IPS-20b (cell line): ENCODE data around the gene PF4V1.

Source experiments
- H3K27ac ChIP-seq: one replicate; pipeline ENCODE4 v1.5.1; 2013; ENCODE audit warnings: low read length
- H3K27me3 ChIP-seq: 2 replicates; pipeline ENCODE4 v1.6.1; 2013; ENCODE audit warnings: mild to moderate bottlenecking, low read length, inconsistent platforms; ENCODE audit not compliant: insufficient read depth
- H3K36me3 ChIP-seq: 2 replicates; pipeline ENCODE4 v1.6.1; 2013; ENCODE audit warnings: low read depth, mild to moderate bottlenecking, inconsistent platforms, low read length, moderate library complexity; ENCODE audit not compliant: insufficient read depth
- H3K4me1 ChIP-seq: 2 replicates; pipeline ENCODE4 v1.6.1; 2013; ENCODE audit warnings: mild to moderate bottlenecking, control low read depth, inconsistent platforms, low read length, moderate library complexity; ENCODE audit not compliant: insufficient read depth
- H3K4me3 ChIP-seq: 2 replicates; pipeline ENCODE4 v1.5.1; 2013; ENCODE audit warnings: mild to moderate bottlenecking, low read length, inconsistent platforms
- H3K9ac ChIP-seq: 2 replicates; pipeline ENCODE4 v1.6.1; 2013; ENCODE audit warnings: low read depth, mild to moderate bottlenecking, inconsistent platforms, low read length, moderate library complexity
- H3K9me3 ChIP-seq: 2 replicates; pipeline ENCODE4 v1.6.1; 2013; ENCODE audit warnings: mild to moderate bottlenecking, low read depth, low read length, inconsistent platforms; ENCODE audit not compliant: insufficient read depth

PF4V1 gene

GRCh38 chr4:73848183-73848777, 4.8 kb upstream of the PF4V1 start:
- no peaks in the 10 kb centered on the region for H3K36me3 ChIP-seq
- H3K4me3 ChIP-seq, result no peak overlapping the region
- no peaks in the 10 kb centered on the region for H3K9me3 ChIP-seq
- H3K9ac ChIP-seq, result no peak overlapping the region
- no peak overlapping the region for H3K27ac ChIP-seq
- no peaks in the 10 kb centered on the region; the same call in 1 of the 2 replicates for H3K27me3 ChIP-seq
- no peaks in the 10 kb centered on the region; the same call in 1 of the 2 replicates for H3K4me1 ChIP-seq

- Histone ChIP-seq H3K4me3 (no peak overlapping the region), H3K9me3 (no peaks in the 10 kb centered on the region), H3K4me1 (no peaks in the 10 kb centered on the region; the same call in 1 of the 2 replicates), H3K36me3 (no peaks in the 10 kb centered on the region), H3K27me3 (no peaks in the 10 kb centered on the region; the same call in 1 of the 2 replicates), H3K9ac (no peak overlapping the region), H3K27ac (no peak overlapping the region)
These were observed 2.7 kb upstream of the PF4V1 start for GRCh38 chr4:73850261-73850970.

- H3K27me3 ChIP-seq, result no peaks in the 10 kb centered on the region; the same call in 1 of the 2 replicates
- no peaks in the 10 kb centered on the region for H3K36me3 ChIP-seq
- H3K4me3 ChIP-seq, result no peak overlapping the region
- H3K4me1 ChIP-seq, result no peaks in the 10 kb centered on the region; the same call in 1 of the 2 replicates
- H3K9ac ChIP-seq, result no peak overlapping the region
- no peak overlapping the region for H3K27ac ChIP-seq
- no peaks in the 10 kb centered on the region for H3K9me3 ChIP-seq
These were observed 1.8 kb upstream of the PF4V1 start for GRCh38 chr4:73851293-73851692.

GRCh38 chr4:73852771-73853170, 325 bp upstream of the PF4V1 start:
- Histone ChIP-seq H3K9me3 (no peaks in the 10 kb centered on the region), H3K9ac (no peak overlapping the region), H3K27me3 (no peaks in the 10 kb centered on the region; the same call in 1 of the 2 replicates), H3K4me1 (no peaks in the 10 kb centered on the region; the same call in 1 of the 2 replicates), H3K4me3 (no peak overlapping the region), H3K36me3 (no peaks in the 10 kb centered on the region), H3K27ac (no peak overlapping the region)

- Histone ChIP-seq H3K4me1 (no peaks in the 10 kb centered on the region; the same call in 1 of the 2 replicates), H3K9me3 (no peaks in the 10 kb centered on the region), H3K36me3 (no peaks in the 10 kb centered on the region), H3K4me3 (no peak overlapping the region), H3K9ac (no peak overlapping the region), H3K27me3 (no peaks in the 10 kb centered on the region; the same call in 1 of the 2 replicates), H3K27ac (no peak overlapping the region)
These were observed 800 bp downstream of the PF4V1 start for GRCh38 chr4:73853718-73854473.

- Histone ChIP-seq H3K4me1 (no peaks in the 10 kb centered on the region; the same call in 1 of the 2 replicates), H3K27ac (no peak overlapping the region), H3K27me3 (no peaks in the 10 kb centered on the region; the same call in 1 of the 2 replicates), H3K9me3 (no peaks in the 10 kb centered on the region), H3K36me3 (no peaks in the 10 kb centered on the region), H3K4me3 (no peak overlapping the region), H3K9ac (no peak overlapping the region)
These were observed 2.3 kb downstream of the PF4V1 start for GRCh38 chr4:73855406-73855805.

- Histone ChIP-seq H3K27ac (no peak overlapping the region), H3K4me1 (no peaks in the 10 kb centered on the region), H3K9me3 (no peaks in the 10 kb centered on the region), H3K36me3 (no peaks in the 10 kb centered on the region), H3K9ac (no peak overlapping the region), H3K27me3 (no peaks in the 10 kb centered on the region; the same call in 1 of the 2 replicates), H3K4me3 (no peak overlapping the region)
These were observed 3.4 kb downstream of the PF4V1 start for GRCh38 chr4:73856518-73856917.

GRCh38 chr4:73859614-73860088, 6.6 kb downstream of the PF4V1 start:
- Histone ChIP-seq H3K27me3 (no peaks in the 10 kb centered on the region), H3K9ac (no peak overlapping the region), H3K9me3 (no peaks in the 10 kb centered on the region), H3K4me1 (no peaks in the 10 kb centered on the region), H3K36me3 (no peaks in the 10 kb centered on the region), H3K4me3 (no peak overlapping the region), H3K27ac (no peak overlapping the region)

- no peak overlapping the region for H3K9ac ChIP-seq
- no peak overlapping the region for H3K27ac ChIP-seq
- peaks cover 2% of the 10 kb centered on the region; the same call in 1 of the 2 replicates for H3K4me1 ChIP-seq
- no peaks in the 10 kb centered on the region for H3K9me3 ChIP-seq
- H3K27me3 ChIP-seq, result no peaks in the 10 kb centered on the region
- no peak overlapping the region for H3K4me3 ChIP-seq
- H3K36me3 ChIP-seq, result no peaks in the 10 kb centered on the region
These were observed 7.1 kb downstream of the PF4V1 start for GRCh38 chr4:73860181-73860580.

- Histone ChIP-seq H3K9ac (no peak overlapping the region), H3K9me3 (no peaks in the 10 kb centered on the region), H3K4me1 (peaks cover 2% of the 10 kb centered on the region; the same call in 1 of the 2 replicates), H3K4me3 (no peak overlapping the region), H3K27ac (no peak overlapping the region), H3K36me3 (no peaks in the 10 kb centered on the region), H3K27me3 (no peaks in the 10 kb centered on the region)
These were observed 7.8 kb downstream of the PF4V1 start for GRCh38 chr4:73860917-73861316.

GRCh38 chr4:73862322-73862721, 9.2 kb downstream of the PF4V1 start:
- no peaks in the 10 kb centered on the region for H3K36me3 ChIP-seq
- H3K27ac ChIP-seq, result no peak overlapping the region
- H3K9me3 ChIP-seq, result no peaks in the 10 kb centered on the region
- H3K4me3 ChIP-seq, result no peak overlapping the region
- no peaks in the 10 kb centered on the region for H3K27me3 ChIP-seq
- no peak overlapping the region for H3K9ac ChIP-seq
- peaks cover 2% of the 10 kb centered on the region; the same call in 1 of the 2 replicates for H3K4me1 ChIP-seq
